ENCODE data around the gene RFXAP. TPM values are rescaled to one million over a fixed set of nuclear protein-coding genes. Genes with fewer than 3 reads are reported as not detected.

RFXAP gene
- total and polyA plus RNA-seq, 4 donors = 0.60 to 3.4 (median 1.8) TPM

- TF ChIP-seq CTCF (IDR thresholded peaks at IDR 0.05; ENCODE audit: low read depth, low read length, missing input control) = peak; percentile 3
- no peak for TF ChIP-seq YY1 (IDR thresholded peaks at IDR 0.05)
- no peaks in the 10 kb centered on the region for H3K27me3 ChIP-seq (ENCODE audit: control insufficient read depth in 4 of 4, insufficient read depth in 4 of 4, low read length in 3 of 4)
- no peak for DNase-seq (ENCODE audit: low spot score)
- no peaks in the 10 kb centered on the region for H3K36me3 ChIP-seq (ENCODE audit: control insufficient read depth in 4 of 4, insufficient read depth in 3 of 4, low read depth in 1 of 4, low read length in 3 of 4)
- H3K4me3 ChIP-seq (ENCODE audit: low read depth in 1 of 3, low read length in 3 of 3) = no peak overlapping the region
- H3K9me3 ChIP-seq (ENCODE audit: control insufficient read depth in 4 of 4, low read length in 3 of 4) = no peaks in the 10 kb centered on the region
- H3K27ac ChIP-seq (ENCODE audit: low read depth in 1 of 2, low read length in 2 of 2) = no peak overlapping the region
- 88% methylated on average over 13 of the region's 13 CpGs for WGBS
- no peak overlapping the region for H3K9ac ChIP-seq (ENCODE audit: low read depth in 1 of 2, low read length in 2 of 2)
- no peaks in the 10 kb centered on the region for H3K4me1 ChIP-seq (ENCODE audit: control insufficient read depth in 4 of 4, insufficient read depth in 4 of 4, low read length in 3 of 4)
Observed at GRCh38 chr13:36850790-36851438, 31.9 kb downstream of the RFXAP start.

GRCh38 chr13:36857253-36857652 lies 38.2 kb downstream of the RFXAP start:
- no peak overlapping the region for H3K27ac ChIP-seq (ENCODE audit: low read depth in 1 of 2, low read length in 2 of 2)
- H3K36me3 ChIP-seq (ENCODE audit: control insufficient read depth in 4 of 4, insufficient read depth in 3 of 4, low read depth in 1 of 4, low read length in 3 of 4) = no peaks in the 10 kb centered on the region
- H3K9ac ChIP-seq (ENCODE audit: low read depth in 1 of 2, low read length in 2 of 2) = no peak overlapping the region
- H3K4me3 ChIP-seq (ENCODE audit: low read depth in 1 of 3, low read length in 3 of 3) = no peak overlapping the region
- H3K4me1 ChIP-seq (ENCODE audit: control insufficient read depth in 4 of 4, insufficient read depth in 4 of 4, low read length in 3 of 4) = no peaks in the 10 kb centered on the region
- no peak for TF ChIP-seq JUND (IDR thresholded peaks at IDR 0.05)
- no peak for TF ChIP-seq ATF3 (IDR thresholded peaks at IDR 0.05)
- no peak for TF ChIP-seq ZBTB33 (IDR thresholded peaks at IDR 0.05)
- TF ChIP-seq GABPA (IDR thresholded peaks at IDR 0.05 in 1 of 2, conservative IDR thresholded peaks at IDR 0.05 in 1 of 2) = no peak
- no peak for TF ChIP-seq SP1 (IDR thresholded peaks at IDR 0.05)
- no peak for TF ChIP-seq RXRA (IDR thresholded peaks at IDR 0.05)
- TF ChIP-seq HNF4G (IDR thresholded peaks at IDR 0.05) = no peak
- TF ChIP-seq MAX (IDR thresholded peaks at IDR 0.05) = no peak
- TF ChIP-seq EGR1 (IDR thresholded peaks at IDR 0.05; ENCODE audit: low read depth in 2 of 2) = no peak
- no peaks in the 10 kb centered on the region for H3K9me3 ChIP-seq (ENCODE audit: control insufficient read depth in 4 of 4, low read length in 3 of 4)
- no peaks in the 10 kb centered on the region for H3K27me3 ChIP-seq (ENCODE audit: control insufficient read depth in 4 of 4, insufficient read depth in 4 of 4, low read length in 3 of 4)
- DNase-seq (ENCODE audit: low spot score) = no peak

GRCh38 chr13:36858290-36858689 lies 39.3 kb downstream of the RFXAP start:
- no peaks in the 10 kb centered on the region for H3K9me3 ChIP-seq (ENCODE audit: control insufficient read depth in 4 of 4, low read length in 3 of 4)
- H3K36me3 ChIP-seq (ENCODE audit: control insufficient read depth in 4 of 4, insufficient read depth in 3 of 4, low read depth in 1 of 4, low read length in 3 of 4) = no peaks in the 10 kb centered on the region
- WGBS = 35% methylated on average over 3 of the region's 3 CpGs
- no peak for DNase-seq (ENCODE audit: low spot score)
- H3K27me3 ChIP-seq (ENCODE audit: control insufficient read depth in 4 of 4, insufficient read depth in 4 of 4, low read length in 3 of 4) = no peaks in the 10 kb centered on the region
- no peaks in the 10 kb centered on the region for H3K4me1 ChIP-seq (ENCODE audit: control insufficient read depth in 4 of 4, insufficient read depth in 4 of 4, low read length in 3 of 4)
- no peak overlapping the region for H3K27ac ChIP-seq (ENCODE audit: low read depth in 1 of 2, low read length in 2 of 2)
- no peak overlapping the region for H3K4me3 ChIP-seq (ENCODE audit: low read depth in 1 of 3, low read length in 3 of 3)
- H3K9ac ChIP-seq (ENCODE audit: low read depth in 1 of 2, low read length in 2 of 2) = no peak overlapping the region
- TF ChIP-seq RAD21 (IDR thresholded peaks at IDR 0.05) (peak; percentile 67 to 77), CTCF (IDR thresholded peaks at IDR 0.05; ENCODE audit: low read depth, low read length, missing input control) (peak; percentile 37), YY1 (IDR thresholded peaks at IDR 0.05) (no peak), FOXA1 (IDR thresholded peaks at IDR 0.05) (no peak)

All from liver (tissue), 9 donors.